HG02884 (cell line): ENCODE measurements around the gene PRR20G.

Experiments used
- ATAC-seq: cut with Tn5 transposase; IDR thresholded peaks from one replicate; pipeline ENCODE4 v1.9.1; 2021; ENCODE audit warnings: mild to moderate bottlenecking, moderate library complexity; ENCODE audit not compliant: unreplicated experiment

PRR20G gene

GRCh38 chr3:127235706-127236105 is 52.1 kb downstream of the PRR20G start:
- ATAC-seq = no peak

GRCh38 chr3:127234778-127235177 is 53.1 kb downstream of the PRR20G start:
- ATAC-seq = no peak
